Mucosa of gallbladder (tissue), 1 donor: ENCODE results near the gene SLC32A1. TPM values are rescaled to one million over a fixed set of nuclear protein-coding genes. Genes with fewer than 3 reads are reported as not detected.
A peak's percentile ranks its signal among the peaks of the same experiment; 100 is the strongest.

ENCODE experiments used
- DNase-seq: peaks from one replicate; pipeline ENCODE4 v3.0.0-alpha.2; 2020; ENCODE audit warnings: low spot score
- total RNA-seq: library from RNA; stranded (reverse); gene quantifications from one replicate; pipeline ENCODE4 v1.2.1, GENCODE V29; 2021
- donor health status: DM: no; HTN: no; CAD: no.

The SLC32A1 gene
- total RNA-seq, 1 donor from 2014 or later = not detected

GRCh38 chr20:38752029-38752428, 27.7 kb downstream of the SLC32A1 start:
- no peak for DNase-seq

- DNase-seq = no peak
These were observed 30.6 kb downstream of the SLC32A1 start for GRCh38 chr20:38754924-38755323.

GRCh38 chr20:38755324-38755910, 31.1 kb downstream of the SLC32A1 start:
- no peak for DNase-seq

DNA sequence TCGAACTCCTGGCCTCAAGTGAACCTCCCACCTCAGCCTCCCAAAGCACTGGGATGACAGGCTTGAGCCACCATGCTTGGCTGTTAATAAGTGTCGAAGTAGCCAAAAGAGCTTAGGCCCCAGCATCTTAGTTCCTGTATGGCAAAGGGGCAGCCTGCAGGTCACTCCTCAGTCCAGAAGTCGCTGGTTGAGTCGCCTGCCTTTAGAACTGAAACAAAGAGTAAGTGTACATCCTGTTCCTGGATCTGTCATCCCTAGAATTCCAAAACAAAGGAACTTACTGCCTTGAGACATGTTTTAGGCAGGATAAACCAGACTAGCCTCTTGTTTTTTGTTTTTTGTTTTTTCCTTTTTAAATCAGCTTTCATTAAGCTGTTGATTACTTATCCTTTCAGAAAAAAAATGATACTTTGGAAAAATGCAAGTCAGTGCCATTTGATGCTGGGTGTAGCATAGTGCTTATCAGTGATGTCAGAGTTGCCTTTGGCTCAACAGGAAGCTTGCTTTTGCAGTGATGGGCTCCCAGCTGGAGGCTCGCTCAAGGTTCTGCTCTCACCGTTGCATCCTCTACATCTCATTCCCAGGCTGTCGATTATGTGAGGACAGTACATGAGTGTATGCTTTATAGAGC, 33.0 kb downstream of the SLC32A1 start:
- no peak for DNase-seq

DNA sequence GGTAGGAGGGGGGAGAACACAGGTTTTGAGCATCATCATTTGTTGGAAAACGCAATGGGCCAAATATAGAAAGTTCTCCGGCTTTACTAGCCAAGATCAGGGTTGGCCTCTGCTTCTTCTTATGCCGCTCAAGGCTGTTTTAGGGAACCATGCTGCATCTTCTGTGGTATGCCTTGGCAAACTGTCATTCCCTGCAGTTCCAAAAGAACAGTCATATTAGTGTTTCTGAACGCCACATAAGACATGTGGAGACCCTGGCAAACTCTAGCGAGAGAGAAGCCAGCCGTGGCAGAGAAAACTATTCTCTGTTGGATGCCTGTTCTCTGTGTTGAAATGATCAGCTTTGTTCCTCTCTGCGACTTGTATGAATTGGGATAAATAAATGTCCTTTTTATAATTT, 34.8 kb downstream of the SLC32A1 start:
- no peak for DNase-seq

GRCh38 chr20:38760978-38761377, 36.7 kb downstream of the SLC32A1 start:
- DNase-seq = no peak

DNA sequence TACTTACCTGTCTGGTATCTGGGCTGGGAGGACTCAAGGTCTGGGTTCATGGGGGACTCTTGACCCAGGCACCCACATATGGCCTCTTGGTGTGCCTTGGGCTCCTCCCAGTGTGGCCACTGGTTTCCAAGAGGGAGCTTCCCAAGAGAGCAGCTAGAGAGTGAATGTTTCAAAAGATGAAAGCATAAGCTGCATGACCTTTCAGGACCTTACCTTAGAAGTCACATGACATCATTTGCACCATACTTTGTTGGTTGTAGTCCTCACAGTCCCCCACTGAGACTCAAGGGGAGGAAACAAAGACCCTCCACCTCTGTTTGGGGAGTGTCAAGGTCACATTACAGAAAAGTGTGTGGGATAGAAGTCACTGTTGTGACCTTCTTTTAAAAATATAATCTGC, 37.9 kb downstream of the SLC32A1 start:
- no peak for DNase-seq

- no peak for DNase-seq
These were observed 39.3 kb downstream of the SLC32A1 start for GRCh38 chr20:38763616-38764015.

DNA sequence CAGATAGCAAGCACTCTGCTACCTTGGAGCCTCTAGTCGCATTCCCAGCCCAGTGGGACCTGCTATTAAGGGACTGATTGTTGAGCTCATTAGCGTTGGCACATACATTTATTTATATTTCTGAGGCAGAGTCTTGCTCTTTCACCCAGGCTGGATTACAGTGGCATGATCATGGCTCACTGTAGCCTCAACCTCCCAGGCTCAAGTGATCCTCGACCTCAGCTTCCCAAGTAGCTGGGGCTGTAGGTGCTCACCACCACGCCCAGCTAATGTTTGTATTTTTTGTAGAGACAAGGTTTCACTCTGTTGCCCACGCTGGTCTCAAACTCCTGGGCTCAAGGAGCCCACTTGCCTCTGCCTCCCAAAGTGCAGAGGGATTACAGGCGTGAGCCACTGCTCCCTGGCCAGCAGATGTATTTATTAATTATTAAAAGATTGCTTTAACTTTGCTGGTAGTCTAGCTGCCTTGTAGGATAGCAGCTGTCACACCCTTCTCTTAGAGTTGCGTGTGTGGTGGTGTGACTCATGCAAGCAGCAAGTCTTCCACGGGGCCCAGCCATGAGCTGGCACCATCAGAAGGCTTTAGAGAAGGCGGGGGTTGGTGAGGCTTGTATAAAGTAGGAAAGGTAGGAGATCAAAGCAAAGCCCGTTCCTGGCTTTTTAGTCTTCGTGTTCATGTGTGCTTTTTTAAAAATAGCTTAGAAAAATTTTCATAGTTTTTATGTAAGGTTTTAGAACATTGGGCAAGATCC, 40.5 kb downstream of the SLC32A1 start:
- DNase-seq = peak; percentile 74

GRCh38 chr20:38766071-38766470, 41.8 kb downstream of the SLC32A1 start:
- no peak for DNase-seq

DNA sequence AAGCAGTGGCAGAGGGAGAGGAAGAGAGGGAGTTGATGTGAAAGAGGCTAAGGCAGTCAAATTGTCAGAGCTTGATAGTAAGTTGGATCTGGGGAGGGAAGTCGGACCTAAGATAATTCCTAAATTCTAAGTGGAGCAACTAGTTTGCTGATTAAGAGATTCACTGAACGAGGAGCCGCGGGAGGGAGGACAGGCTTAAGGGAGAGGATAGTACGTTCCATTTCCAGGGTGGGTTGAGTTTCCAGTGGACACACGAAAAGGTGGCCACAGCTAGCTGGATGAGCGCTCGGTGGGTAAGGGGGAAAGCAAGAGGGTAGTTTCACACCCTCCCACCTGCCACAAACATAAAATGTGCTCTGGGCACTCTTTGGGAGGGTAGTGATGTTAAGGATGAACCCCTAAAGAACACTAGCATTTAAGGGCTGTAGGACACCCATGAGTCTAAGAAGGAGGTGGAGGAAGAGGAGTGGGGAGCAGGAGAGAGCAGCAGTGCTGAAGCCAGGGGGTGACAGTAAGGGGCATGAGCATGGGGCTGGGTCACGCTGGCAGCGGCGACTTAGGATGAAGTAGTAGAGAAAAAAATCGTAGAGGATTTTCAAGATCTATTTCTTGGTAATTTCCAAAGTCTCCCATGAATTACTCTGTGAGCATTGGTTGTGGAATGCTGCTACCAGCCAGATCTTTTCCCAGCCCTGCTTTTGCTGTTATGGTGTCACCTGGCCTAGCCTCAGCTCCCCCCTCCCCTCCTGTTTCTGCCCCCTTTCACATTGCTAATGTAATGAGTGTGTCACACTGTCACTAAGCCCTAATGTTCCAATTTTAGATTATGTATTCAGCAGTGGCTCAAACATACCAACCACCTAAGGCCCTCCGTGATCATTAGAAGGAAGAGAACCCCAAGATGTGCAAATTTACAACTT, 45.4 kb downstream of the SLC32A1 start:
- no peak for DNase-seq

DNA sequence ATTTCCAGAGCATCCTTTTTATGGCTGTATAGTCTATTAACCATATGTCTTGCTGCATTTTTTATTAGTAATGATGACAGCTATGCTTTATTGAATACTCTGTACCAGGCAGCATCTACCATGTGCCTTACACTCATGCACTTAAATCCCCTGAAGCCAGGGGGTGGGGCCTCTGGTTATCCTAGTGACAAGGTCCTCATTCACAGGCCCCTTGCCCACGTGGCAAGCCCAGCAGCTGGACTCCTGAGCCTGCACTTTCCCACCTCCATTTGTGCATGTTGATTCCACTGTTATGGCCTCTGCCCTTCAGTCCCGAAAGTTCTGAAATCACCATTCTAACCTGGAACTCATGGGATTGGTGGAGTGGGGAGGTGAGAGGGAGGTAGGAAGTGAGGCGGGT, 46.3 kb downstream of the SLC32A1 start:
- no peak for DNase-seq

DNA sequence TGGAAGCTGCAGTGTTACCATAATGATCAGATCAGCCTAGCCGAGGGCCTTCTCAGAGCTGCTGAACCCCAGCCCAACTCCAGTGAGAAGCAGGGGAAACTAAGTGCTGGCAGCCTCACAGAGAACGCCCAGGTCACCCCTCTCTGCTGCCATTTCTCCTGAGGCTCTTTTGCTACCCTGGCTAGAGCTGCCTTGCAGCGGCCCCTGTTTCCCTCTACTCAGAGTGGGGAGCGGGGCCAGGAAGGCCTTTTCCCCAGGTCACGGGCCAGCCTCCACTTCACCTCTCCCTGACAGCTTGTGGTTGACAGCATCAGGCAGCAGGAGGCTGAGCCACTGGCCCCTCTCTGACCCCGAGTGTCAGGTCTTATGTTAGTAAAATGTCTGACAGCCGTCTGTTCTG, 46.7 kb downstream of the SLC32A1 start:
- DNase-seq = no peak

DNA sequence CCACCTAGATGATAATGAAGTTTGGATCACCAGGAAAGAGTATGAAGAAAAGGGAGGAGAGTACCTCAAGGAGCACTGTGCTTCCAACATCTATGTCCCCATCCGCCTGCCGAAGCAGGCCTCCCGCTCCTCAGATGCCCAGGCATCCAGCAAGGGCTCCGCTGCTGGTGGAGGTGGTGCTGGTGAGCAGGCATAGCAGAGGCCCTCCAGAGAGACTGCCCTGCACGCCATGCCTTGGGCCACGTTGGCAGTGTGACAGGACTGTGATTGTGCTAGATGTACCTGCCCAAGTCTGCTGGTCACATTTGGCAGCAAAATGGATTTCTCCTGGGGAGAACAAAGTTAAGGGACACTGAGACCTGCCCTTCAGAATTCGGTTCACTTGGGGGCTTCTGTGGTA, 47.3 kb downstream of the SLC32A1 start:
- DNase-seq = no peak

- DNase-seq = no peak
These were observed 49.9 kb downstream of the SLC32A1 start for GRCh38 chr20:38774167-38774566.

DNA sequence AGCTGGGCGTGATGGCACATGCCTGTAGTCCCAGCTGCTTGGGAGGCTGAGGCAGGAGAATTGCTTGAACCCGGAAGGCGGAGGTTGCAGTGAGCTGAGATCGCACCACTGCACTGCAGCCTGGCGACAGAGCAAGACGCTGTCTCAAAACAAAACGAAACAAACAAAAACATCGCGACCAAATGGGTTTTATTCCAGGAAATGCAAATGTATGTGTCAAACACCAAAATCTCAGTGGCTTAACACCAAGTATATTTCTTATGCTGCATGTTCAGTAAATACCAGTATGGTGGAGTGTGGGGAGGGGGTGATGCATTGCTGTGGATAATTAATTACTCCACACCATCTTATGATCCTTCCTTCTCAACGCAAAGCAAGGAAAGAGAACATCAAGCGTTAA, 52.1 kb downstream of the SLC32A1 start:
- no peak for DNase-seq

Other genes with a start within 250 kb of the SLC32A1 start
- gene ADIG, start 143.3 kb upstream of the SLC32A1 start, total RNA-seq = not detected
- gene ARHGAP40, start 122.7 kb upstream of the SLC32A1 start, total RNA-seq = not detected
- gene ACTR5, start 24.0 kb downstream of the SLC32A1 start, total RNA-seq = 6.7 TPM
- gene PPP1R16B, start 81.2 kb downstream of the SLC32A1 start, total RNA-seq = 4.1 TPM
- gene FAM83D, start 201.9 kb downstream of the SLC32A1 start, total RNA-seq = 48.3 TPM
- 10.3 TPM for gene DHX35, start 237.9 kb downstream of the SLC32A1 start, total RNA-seq